Body of pancreas (tissue), 4 donors: Measurements from ENCODE around the gene UBE2I. TPM values are rescaled to one million over a fixed set of nuclear protein-coding genes. Genes with fewer than 3 reads are reported as not detected.

Experiments
- ATAC-seq: fragments of 150-250 bp; one replicate; pipeline ENCODE4 v1.9.1; 2016
- DNase-seq, 4 donors: peaks; one replicate each; pipeline ENCODE4 v3.0.0-alpha.2; 2019
- H3K27ac ChIP-seq, 4 donors: fragments of 200-600 bp; sonication (generic); 1 replicate in 3 of 4; 2 replicates in 1 of 4; pipeline versions ENCODE4 v1.5.1 to v1.6.1; 2016 to 2019; ENCODE audit warnings: mild to moderate bottlenecking in 1 of 4, mixed read lengths in 1 of 4, moderate library complexity in 1 of 4
- H3K27me3 ChIP-seq, 2 donors: fragments of 200-600 bp; sonication (generic); one replicate each; pipeline ENCODE4 v1.6.0; 2016; ENCODE audit warnings: mild to moderate bottlenecking in 1 of 2
- H3K36me3 ChIP-seq, 2 donors: fragments of 200-600 bp; sonication (generic); replicated peaks in 1 of 2; 2 replicates each; pipeline ENCODE4 v1.5.1; 2016; ENCODE audit warnings: low read depth in 2 of 2; ENCODE audit not compliant: insufficient read depth in 1 of 2
- H3K4me1 ChIP-seq: fragments of 200-600 bp; sonication (generic); one replicate; pipeline ENCODE4 v1.6.0; 2016
- H3K4me3 ChIP-seq, 2 donors: fragments of 200-600 bp; sonication (generic); 1 replicate in 1 of 2; 2 replicates in 1 of 2; pipeline ENCODE4 v1.5.1; 2016 to 2019
- H3K9me3 ChIP-seq, 3 donors: fragments of 200-600 bp; sonication (generic); 1 replicate in 2 of 3; 2 replicates in 1 of 3; pipeline ENCODE4 v1.5.1; 2016
- POLR2A ChIP-seq, 3 donors: fragments of 450-650 bp; IDR thresholded peaks; one replicate each; pipeline ENCODE4 v1.6.1; 2016; ENCODE audit warnings: antibody characterized with exemption in 3 of 3, mild to moderate bottlenecking in 2 of 3
- whole genome bisulfite sequencing, 2 donors: methylation state at CpG; one replicate each; pipeline ENCODE4 v1.1.5; 2017; 5-methylcytosine and 5-hydroxymethylcytosine counted together
- intact Hi-C: fragments of 100-400 bp; cut with DNase I; formaldehyde crosslinking; loops from one replicate; pipeline ENCODE4 v1.15.1; 2023
- total RNA-seq, 2 donors: library from RNA; depleted of rRNA; stranded (reverse); fragments of >200 nt; gene quantifications; one replicate each; pipeline ENCODE4 v1.1.0, GENCODE V29; 2016
- TF ChIP-seq, protein P1 (sequence below), 7 experiments: fragments of 450-650 bp in 4 of 7; fragments of 200-600 bp in 3 of 7; sonication (generic) in 3 of 7; IDR thresholded peaks; one replicate each; pipeline ENCODE4 v1.5.1; 2016 to 2019; ENCODE audit warnings: antibody characterized with exemption in 7 of 7

Gene UBE2I
- 10 to 100 TPM; 25.9 to 81.7 TPM for total RNA-seq

DNA sequence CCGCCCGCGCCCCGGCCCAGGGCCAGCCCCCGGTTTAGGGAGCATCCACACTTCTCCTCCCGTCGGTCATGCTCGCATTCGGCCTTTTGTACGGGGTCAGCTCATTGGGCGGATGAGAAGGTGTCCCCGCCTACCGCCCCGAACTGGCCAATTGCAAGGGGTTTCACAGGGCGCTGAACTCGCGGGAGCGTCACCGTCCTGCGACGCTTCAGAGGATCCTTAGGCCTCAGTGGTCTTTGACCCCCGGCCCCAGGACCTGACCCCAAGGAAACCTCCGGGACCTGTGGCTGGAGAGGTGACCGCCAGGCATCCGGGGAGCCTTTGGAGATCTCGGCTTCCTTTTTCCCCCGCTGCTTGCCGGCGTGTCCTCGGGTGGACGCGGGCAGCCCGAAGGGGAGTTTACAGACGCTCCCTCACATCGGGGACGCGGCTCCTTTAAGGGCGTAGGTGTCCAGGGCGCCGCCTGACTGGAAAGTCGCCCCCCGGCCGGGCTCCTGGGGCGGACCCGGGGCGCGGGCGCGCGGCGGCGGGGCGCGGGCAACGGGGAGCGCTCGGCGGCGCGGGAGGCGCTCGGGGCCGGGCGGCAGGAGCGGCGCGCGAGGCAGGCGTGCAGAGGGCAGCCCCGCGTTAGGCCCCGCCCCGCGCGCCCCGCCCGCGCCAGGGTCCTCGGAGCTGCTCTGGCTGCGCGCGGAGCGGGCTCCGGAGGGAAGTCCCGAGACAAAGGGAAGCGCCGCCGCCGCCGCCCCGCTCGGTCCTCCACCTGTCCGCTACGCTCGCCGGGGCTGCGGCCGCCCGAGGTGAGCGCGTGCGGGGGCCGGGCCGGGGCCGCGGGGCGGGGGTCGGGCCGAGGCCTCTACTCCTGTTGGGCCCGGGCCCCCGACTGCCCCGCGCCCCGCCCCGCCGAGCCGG, at the start of gene UBE2I:
Gene UBE2I (plus strand): TSS at position 660 of the 909 bp plus-strand sequence. CDS start 4,395 bp downstream, outside the sequence.
- DNase-seq: peak; percentile 95 to 97 (median 96)
- 1% methylated on average over 72 of the region's 117 CpGs; no CpG with 5 or more reads in 1 of the 2 donors for WGBS, 2 donors
- H3K27ac ChIP-seq: peak within 1 kb of the TSS; percentile 86 to 99 (median 99)
- no peaks in the 10 kb centered on the region for H3K9me3 ChIP-seq
- peaks cover 28% of the 10 kb centered on the region for H3K4me1 ChIP-seq
- peak; percentile 85 for ATAC-seq
- H3K27me3 ChIP-seq: no peaks in the 10 kb centered on the region
- TF ChIP-seq, protein P1, sequence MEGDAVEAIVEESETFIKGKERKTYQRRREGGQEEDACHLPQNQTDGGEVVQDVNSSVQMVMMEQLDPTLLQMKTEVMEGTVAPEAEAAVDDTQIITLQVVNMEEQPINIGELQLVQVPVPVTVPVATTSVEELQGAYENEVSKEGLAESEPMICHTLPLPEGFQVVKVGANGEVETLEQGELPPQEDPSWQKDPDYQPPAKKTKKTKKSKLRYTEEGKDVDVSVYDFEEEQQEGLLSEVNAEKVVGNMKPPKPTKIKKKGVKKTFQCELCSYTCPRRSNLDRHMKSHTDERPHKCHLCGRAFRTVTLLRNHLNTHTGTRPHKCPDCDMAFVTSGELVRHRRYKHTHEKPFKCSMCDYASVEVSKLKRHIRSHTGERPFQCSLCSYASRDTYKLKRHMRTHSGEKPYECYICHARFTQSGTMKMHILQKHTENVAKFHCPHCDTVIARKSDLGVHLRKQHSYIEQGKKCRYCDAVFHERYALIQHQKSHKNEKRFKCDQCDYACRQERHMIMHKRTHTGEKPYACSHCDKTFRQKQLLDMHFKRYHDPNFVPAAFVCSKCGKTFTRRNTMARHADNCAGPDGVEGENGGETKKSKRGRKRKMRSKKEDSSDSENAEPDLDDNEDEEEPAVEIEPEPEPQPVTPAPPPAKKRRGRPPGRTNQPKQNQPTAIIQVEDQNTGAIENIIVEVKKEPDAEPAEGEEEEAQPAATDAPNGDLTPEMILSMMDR (IDR thresholded peaks at IDR 0.05): no peak
- peak in 2 of 3 donors; percentile 31 to 36 for TF ChIP-seq POLR2A (IDR thresholded peaks at IDR 0.05)
- intact Hi-C loops: no loop called here
- H3K4me3 ChIP-seq: peak within 1 kb of the TSS; percentile 40 to 94
- H3K36me3 ChIP-seq: peaks cover 0 to 2% of the 10 kb centered on the region in 2 donors

DNA sequence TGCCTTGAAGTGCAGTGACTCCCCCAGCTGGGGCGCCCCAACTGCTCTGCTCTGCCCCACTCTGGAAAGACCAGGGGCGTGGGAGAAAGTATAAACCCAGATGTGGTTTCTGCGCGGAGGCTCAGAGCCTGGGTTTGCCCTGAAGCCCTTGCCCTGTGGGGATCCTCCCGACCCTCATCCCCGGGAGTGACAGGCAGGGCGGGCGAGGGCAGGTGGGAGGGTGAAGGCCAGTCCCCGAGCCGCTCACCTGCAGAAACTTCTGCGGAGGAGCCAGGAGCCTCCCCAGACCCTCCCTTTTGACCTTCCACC, 49.7 kb upstream of the UBE2I start:
- H3K4me1 ChIP-seq: peaks cover 9% of the 10 kb centered on the region
- ATAC-seq (no peak), DNase-seq (no peak)
- intact Hi-C loops: no loop called here
- 13 to 24% methylated on average over 2 to 11 of the region's 11 CpGs for whole genome bisulfite sequencing, 2 donors
- H3K9me3 ChIP-seq: no peaks in the 10 kb centered on the region
- H3K36me3 ChIP-seq: no peaks in the 10 kb centered on the region
- no peak overlapping the region for H3K4me3 ChIP-seq
- TF ChIP-seq, protein P1 (IDR thresholded peaks at IDR 0.05): no peak
- no peak for TF ChIP-seq POLR2A (IDR thresholded peaks at IDR 0.05)
- H3K27me3 ChIP-seq: peaks cover 0 to 10% of the 10 kb centered on the region in 2 donors
- H3K27ac ChIP-seq: no peak overlapping the region

DNA sequence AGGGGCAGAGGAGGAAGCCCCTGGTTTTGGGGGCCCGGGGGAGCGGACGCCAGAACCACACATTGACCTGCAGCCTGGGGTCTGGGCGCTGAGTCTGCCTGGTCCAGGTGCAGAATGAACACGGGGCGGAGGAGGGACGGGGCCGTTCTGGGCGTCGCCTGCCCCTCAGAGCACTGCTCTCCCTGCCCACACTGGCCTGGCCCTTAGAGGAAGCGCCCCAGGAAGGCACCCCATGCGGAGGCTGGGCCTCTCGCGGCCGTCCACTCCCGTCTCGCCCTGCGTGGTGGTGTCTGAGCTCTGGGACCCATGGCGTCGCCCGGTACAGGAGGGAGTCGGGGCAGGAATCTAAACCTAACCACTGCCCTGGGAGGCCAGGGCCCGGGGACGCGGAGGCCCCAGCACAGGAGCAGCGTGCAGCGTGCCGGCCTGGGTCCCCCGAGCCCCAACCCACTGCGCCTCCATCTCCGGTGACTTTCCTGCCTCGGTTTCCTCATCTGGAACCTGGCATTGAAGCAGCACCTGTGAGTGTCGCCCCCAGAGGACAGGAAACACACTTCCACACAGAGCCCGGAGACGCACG, 49.2 kb upstream of the UBE2I start:
- H3K27me3 ChIP-seq: peaks cover 0 to 10% of the 10 kb centered on the region in 2 donors
- ATAC-seq (no peak), DNase-seq (no peak)
- peaks cover 9% of the 10 kb centered on the region for H3K4me1 ChIP-seq
- no peak overlapping the region for H3K4me3 ChIP-seq
- intact Hi-C loops: no loop called here
- H3K9me3 ChIP-seq: no peaks in the 10 kb centered on the region
- no peak overlapping the region for H3K27ac ChIP-seq
- no peaks in the 10 kb centered on the region for H3K36me3 ChIP-seq
- 57% methylated on average over 33 of the region's 36 CpGs; no CpG with 5 or more reads in 1 of the 2 donors for WGBS, 2 donors
- TF ChIP-seq, protein P1 (IDR thresholded peaks at IDR 0.05): no peak
- TF ChIP-seq POLR2A (IDR thresholded peaks at IDR 0.05): no peak

DNA sequence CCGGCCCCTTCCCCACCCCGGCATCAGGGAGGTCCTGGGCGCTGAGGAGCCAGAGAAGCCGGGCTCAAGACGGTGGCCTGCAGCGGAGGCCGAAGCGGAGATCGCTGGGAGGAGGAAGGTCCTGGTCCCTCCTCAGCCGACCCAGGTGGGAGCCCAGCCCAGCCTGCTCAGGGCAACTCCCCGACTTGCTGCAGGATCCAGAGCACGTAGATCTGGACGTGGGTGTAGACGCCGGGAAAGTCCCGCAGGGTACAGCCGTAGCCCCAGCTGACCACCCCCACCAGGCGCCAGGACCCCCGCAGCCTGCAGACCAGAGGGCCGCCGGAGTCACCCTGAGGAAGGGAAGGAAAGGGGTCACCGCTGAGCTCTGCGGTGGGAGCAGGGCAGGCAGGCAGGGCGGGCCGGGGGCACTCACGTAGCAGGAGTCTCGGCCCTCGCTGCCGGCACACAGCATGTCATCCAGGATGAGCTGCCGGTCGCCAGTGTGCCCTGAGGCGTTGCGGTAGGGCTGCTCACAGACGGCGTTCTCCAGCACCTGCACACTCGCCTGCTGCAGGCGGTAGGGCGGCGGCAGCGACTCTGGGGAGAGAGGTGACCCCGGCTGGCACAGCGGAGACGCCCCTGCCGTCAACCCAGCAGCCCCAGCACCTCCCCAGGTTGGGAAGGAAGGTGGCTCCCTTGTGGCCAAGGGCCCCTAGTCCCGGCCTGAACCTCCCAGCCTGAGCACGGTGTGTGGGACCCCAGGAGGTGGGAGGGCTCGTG, 48.1 kb upstream of the UBE2I start:
- TF ChIP-seq POLR2A (IDR thresholded peaks at IDR 0.05): no peak
- TF ChIP-seq, protein P1 (IDR thresholded peaks at IDR 0.05): no peak
- intact Hi-C loops: no loop called here
- Histone ChIP-seq H3K4me1 (peaks cover 9% of the 10 kb centered on the region), H3K27ac (no peak overlapping the region), H3K36me3 (no peaks in the 10 kb centered on the region), H3K4me3 (no peak overlapping the region), H3K27me3 (peaks cover 0 to 10% of the 10 kb centered on the region in 2 donors), H3K9me3 (no peaks in the 10 kb centered on the region)
- WGBS, 2 donors: 7 to 15% methylated on average over 11 to 43 of the region's 47 CpGs
- DNase-seq (no peak), ATAC-seq (no peak)
